IMR-90 (cell line): Measurements from ENCODE around the gene LDLRAD4. TPM values are rescaled to one million over a fixed set of nuclear protein-coding genes. Genes with fewer than 3 reads are reported as not detected.

Source experiments
- ATAC-seq: fragments of 200-7000 bp; cut with Tn5 transposase; 2 replicates; pipeline ENCODE4 v1.9.1; 2020; ENCODE audit warnings: low read depth, mild to moderate bottlenecking, moderate library complexity
- BruUV-seq: library from RNA; stranded (reverse); fragments of 400-500 nt; replicated peaks from 2 replicates; lab custom pipeline; 2021; lab: Mats Ljungman, UMichigan
- CTCF ChIA-PET: fragments of 300-600 bp; formaldehyde crosslinking; extraction: SDS; loops from one replicate; lab custom pipeline; 2021; ENCODE audit warnings: antibody characterized with exemption; lab: Yijun Ruan, JAX
- POLR2A ChIA-PET: fragments of 300-600 bp; sonication (Branson Sonifier 250); formaldehyde crosslinking; loops from one replicate; lab custom pipeline; 2022; ENCODE audit warnings: antibody characterized with exemption; ENCODE audit not compliant: unreplicated experiment; lab: Charles Lee
- DNase-seq: peaks from one replicate; pipeline ENCODE4 v3.0.0; 2013
- H2AFZ ChIP-seq: replicated peaks from 2 replicates; pipeline ENCODE3; 2013; ENCODE audit warnings: low read length, mild to moderate bottlenecking; ENCODE audit not compliant: poor library complexity
- H2AK5ac ChIP-seq: 2 replicates; pipeline ENCODE4 v1.6.1; 2013; ENCODE audit warnings: low read depth, low read length, inconsistent platforms
- H2AK9ac ChIP-seq: replicated peaks from 2 replicates; pipeline ENCODE3; 2013; ENCODE audit warnings: mild to moderate bottlenecking, low read depth, low read length, moderate library complexity; ENCODE audit not compliant: poor library complexity
- H2BK120ac ChIP-seq: 2 replicates; pipeline ENCODE4 v1.6.1; 2013; ENCODE audit warnings: low read depth, low read length, inconsistent platforms
- H2BK15ac ChIP-seq: 3 replicates; pipeline ENCODE4 v1.6.1; 2013; ENCODE audit warnings: low read depth, low read length, inconsistent platforms
- H2BK20ac ChIP-seq: 2 replicates; pipeline ENCODE4 v1.6.1; 2013; ENCODE audit warnings: low read depth, mild to moderate bottlenecking, inconsistent platforms, low read length, moderate library complexity
- H2BK5ac ChIP-seq: 2 replicates; pipeline ENCODE4 v1.6.1; 2013; ENCODE audit warnings: mild to moderate bottlenecking, low read depth, low read length, inconsistent platforms; ENCODE audit not compliant: poor library complexity, severe bottlenecking
- H3K14ac ChIP-seq: replicated peaks from 2 replicates; pipeline ENCODE4 v1.6.1; 2013; ENCODE audit warnings: low read depth, low read length, inconsistent platforms
- H3K18ac ChIP-seq: 2 replicates; pipeline ENCODE4 v1.6.1; 2013; ENCODE audit warnings: low read depth, low read length, control low read depth
- H3K23ac ChIP-seq: 2 replicates; pipeline ENCODE4 v1.6.1; 2013; ENCODE audit warnings: low read depth, low read length, inconsistent platforms
- H3K27ac ChIP-seq: 2 replicates; pipeline ENCODE4 v1.5.1; 2013; ENCODE audit warnings: mild to moderate bottlenecking, control low read depth, low read length; ENCODE audit not compliant: insufficient read depth
- H3K27me3 ChIP-seq: 2 replicates; pipeline ENCODE4 v1.6.1; 2013; ENCODE audit warnings: low read length; ENCODE audit not compliant: control insufficient read depth, insufficient read depth
- H3K36me3 ChIP-seq: 2 replicates; pipeline ENCODE4 v1.6.1; 2013; ENCODE audit warnings: low read length, mixed read lengths; ENCODE audit not compliant: control insufficient read depth, insufficient read depth
- H3K4ac ChIP-seq: 2 replicates; pipeline ENCODE4 v1.6.1; 2013; ENCODE audit warnings: low read depth, low read length, inconsistent platforms
- H3K4me1 ChIP-seq: 2 replicates; pipeline ENCODE4 v1.6.1; 2013; ENCODE audit warnings: low read length, mixed read lengths; ENCODE audit not compliant: control insufficient read depth, insufficient read depth
- H3K4me2 ChIP-seq: 2 replicates; pipeline ENCODE4 v1.6.1; 2013; ENCODE audit warnings: low read depth, mild to moderate bottlenecking, control low read depth, low read length, moderate library complexity
- H3K4me3 ChIP-seq: 2 replicates; pipeline ENCODE4 v1.5.1; 2013; ENCODE audit warnings: low read depth, mild to moderate bottlenecking, control low read depth, low read length, moderate library complexity; ENCODE audit not compliant: insufficient read depth
- H3K56ac ChIP-seq: 2 replicates; pipeline ENCODE4 v1.6.1; 2013; ENCODE audit warnings: low read length, inconsistent platforms; ENCODE audit not compliant: insufficient read depth; ENCODE audit errors: extremely low read depth
- H3K79me1 ChIP-seq, 2 experiments: 2 replicates each; pipeline ENCODE4 v1.6.1; 2013; ENCODE audit warnings: low read length in 2 of 2, inconsistent platforms in 1 of 2, low read depth in 1 of 2
- H3K9ac ChIP-seq: 2 replicates; pipeline ENCODE4 v1.6.1; 2013; ENCODE audit warnings: low read depth, low read length, control low read depth
- H3K9me1 ChIP-seq: 2 replicates; pipeline ENCODE4 v1.6.1; 2013; ENCODE audit warnings: low read length, inconsistent platforms; ENCODE audit not compliant: insufficient read depth
- H3K9me3 ChIP-seq: 2 replicates; pipeline ENCODE4 v1.6.1; 2013; ENCODE audit warnings: low read length; ENCODE audit not compliant: control insufficient read depth, insufficient read depth
- H4K20me1 ChIP-seq: 2 replicates; pipeline ENCODE4 v1.6.1; 2013; ENCODE audit warnings: low read length, inconsistent platforms; ENCODE audit not compliant: insufficient read depth
- H4K5ac ChIP-seq: 2 replicates; pipeline ENCODE4 v1.6.1; 2013; ENCODE audit warnings: mild to moderate bottlenecking, low read depth, low read length, control low read depth
- H4K8ac ChIP-seq, 2 experiments: 2 replicates each; pipeline ENCODE4 v1.6.1; 2013; ENCODE audit warnings: low read depth in 2 of 2, low read length in 2 of 2, control low read depth in 1 of 2, inconsistent platforms in 1 of 2
- H4K91ac ChIP-seq: 2 replicates; pipeline ENCODE4 v1.6.1; 2013; ENCODE audit warnings: low read depth, low read length, inconsistent platforms; ENCODE audit not compliant: insufficient read depth
- BHLHE40 ChIP-seq: fragments of 150-350 bp; IDR thresholded peaks from 2 replicates; pipeline ENCODE4 v1.6.1; 2016; ENCODE audit warnings: mild to moderate bottlenecking, low read depth, low read length
- CEBPB ChIP-seq: IDR thresholded peaks from 2 replicates; pipeline ENCODE4 v1.6.1; 2012; ENCODE audit warnings: low read depth, low read length, improper control_type of control experiment
- CHD1 ChIP-seq: IDR thresholded peaks from 2 replicates; pipeline ENCODE4 v1.6.1; 2012; ENCODE audit warnings: low read depth, low read length, improper control_type of control experiment
- CTCF ChIP-seq: conservative IDR thresholded peaks from 2 replicates; pipeline ENCODE4 v1.5.1; 2012; ENCODE audit warnings: mild to moderate bottlenecking, low read depth, low read length, improper control_type of control experiment
- FOS ChIP-seq: fragments of 150-350 bp; IDR thresholded peaks from 2 replicates; pipeline ENCODE4 v1.6.1; 2016; ENCODE audit warnings: low read depth, low read length
- MAFK ChIP-seq: IDR thresholded peaks from 2 replicates; pipeline ENCODE4 v1.6.1; 2012; ENCODE audit warnings: low read depth, low read length, improper control_type of control experiment
- MXI1 ChIP-seq: IDR thresholded peaks from 2 replicates; pipeline ENCODE4 v1.6.1; 2012; ENCODE audit warnings: low read depth, mild to moderate bottlenecking, low read length, moderate library complexity, borderline replicate concordance
- NFE2L2 ChIP-seq: fragments of 150-350 bp; IDR thresholded peaks from 2 replicates; pipeline ENCODE4 v1.6.1; 2016; ENCODE audit warnings: low read depth, mild to moderate bottlenecking, low read length
- POLR2A ChIP-seq: IDR thresholded peaks from 2 replicates; pipeline ENCODE4 v1.6.1; 2012; ENCODE audit warnings: mild to moderate bottlenecking, low read depth, low read length
- RAD21 ChIP-seq: IDR thresholded peaks from 2 replicates; pipeline ENCODE4 v1.6.1; 2012; ENCODE audit warnings: low read length, improper control_type of control experiment
- RCOR1 ChIP-seq: IDR thresholded peaks from 2 replicates; pipeline ENCODE4 v1.6.1; 2012; ENCODE audit warnings: mild to moderate bottlenecking, low read length, improper control_type of control experiment; ENCODE audit not compliant: insufficient replicate concordance
- RFX5 ChIP-seq: IDR thresholded peaks from 2 replicates; pipeline ENCODE4 v1.8.0; 2012; ENCODE audit warnings: low read depth, mild to moderate bottlenecking, low read length, moderate library complexity
- USF2 ChIP-seq: fragments of 150-350 bp; IDR thresholded peaks from 2 replicates; pipeline ENCODE4 v1.6.1; 2017; ENCODE audit warnings: mild to moderate bottlenecking, antibody characterized with exemption, low read length, low read depth
- WGBS, 2 experiments: methylation state at CpG; one replicate each; pipeline versions ENCODE4 v1.1.5 to v1.1.7; 2013; ENCODE audit warnings: missing lambda C conversion rate in 2 of 2; ENCODE audit not compliant: insufficient read length in 1 of 2; ENCODE audit errors: extremely low coverage in 2 of 2; 5-methylcytosine and 5-hydroxymethylcytosine counted together
- dilution Hi-C: fragments of 300-500 bp; cut with HindIII; formaldehyde crosslinking; loops from one replicate; pipeline ENCODE4 v1.14.3; 2018; ENCODE audit warnings: low sequenced_read_pairs; ENCODE audit not compliant: unreplicated experiment
- in situ Hi-C: fragments of 300-500 bp; cut with MboI; formaldehyde crosslinking; loops from 3 replicates; pipeline ENCODE4 v1.14.3; 2019; ENCODE audit warnings: low sequenced_read_pairs, inconsistent platforms, mixed read lengths
- intact Hi-C: fragments of 100-400 bp; cut with micrococcal nuclease; formaldehyde crosslinking; loops from 2 replicates; pipeline ENCODE4 v1.10.0; 2022
- polyA plus RNA-seq, 3 experiments: library from polyadenylated mRNA; depleted of rRNA; stranded (reverse); fragments of >200 nt; gene quantifications; 2 replicates each; pipeline ENCODE4 v1.2.3, GENCODE V29; 2012; ENCODE audit warnings: low replicate concordance in 1 of 3
- total RNA-seq: library from RNA; depleted of rRNA; stranded (reverse); fragments of >200 nt; gene quantifications from 2 replicates; pipeline ENCODE4 v1.2.3, GENCODE V29; 2012

LDLRAD4 gene
- total and polyA plus RNA-seq, 2 of the 4 experiments (the other 2 are of a cell fraction) = not detected

- TF ChIP-seq FOS (no peak), CHD1 (no peak)
Measured at GRCh38 chr18:13543811-13544732, 325.5 kb downstream of the LDLRAD4 start (continued).

- Histone ChIP-seq H3K4me2 (no peak overlapping the region), H4K5ac (no peak overlapping the region), H2AK5ac (no peak overlapping the region), H3K79me1 (no peaks in the 10 kb centered on the region), H3K36me3 (no peaks in the 10 kb centered on the region), H3K9ac (no peak overlapping the region), H3K4ac (no peak overlapping the region), H3K4me3 (no peak overlapping the region), H2BK5ac (no peak overlapping the region), H2AK9ac (no peak overlapping the region), H3K27ac (no peak overlapping the region), H3K4me1 (no peaks in the 10 kb centered on the region), H4K20me1 (no peaks in the 10 kb centered on the region), H4K91ac (no peak overlapping the region), H3K56ac (no peak overlapping the region), H3K14ac (no peak overlapping the region), H3K23ac (no peak overlapping the region), H3K18ac (no peak overlapping the region), H2BK120ac (no peak overlapping the region), H2AFZ (no peak overlapping the region), H2BK15ac (no peak overlapping the region), H3K27me3 (peaks cover 4% of the 10 kb centered on the region), H3K9me3 (no peaks in the 10 kb centered on the region), H3K9me1 (no peaks in the 10 kb centered on the region), H2BK20ac (no peak overlapping the region), H4K8ac (no peak overlapping the region)
- in situ Hi-C loops (no loop called here), intact Hi-C loops (no loop called here), dilution Hi-C loops (no loop called here)
- no CpG with 5 or more reads among the region's 8 CpGs for WGBS, 2 experiments
- CTCF ChIA-PET = interaction anchor here (1.1 kb wide), 1 partner anchor 30 kb away, joined by 3 read pairs; no protein-coding TSS in a partner anchor
- no TSS peak for BruUV-seq
- no peak for DNase-seq
- POLR2A ChIA-PET = no interaction called here
- ATAC-seq = no peak
- no peak for TF ChIP-seq NFE2L2
- TF ChIP-seq MAFK = no peak
- TF ChIP-seq BHLHE40 = no peak
- no peak for TF ChIP-seq POLR2A
- no peak for TF ChIP-seq USF2
- TF ChIP-seq RCOR1 = no peak
- TF ChIP-seq CHD1 = no peak
- no peak for TF ChIP-seq CTCF
- TF ChIP-seq CEBPB = no peak
- no peak for TF ChIP-seq MXI1
- no peak for TF ChIP-seq FOS
- TF ChIP-seq RAD21 = no peak
- no peak for TF ChIP-seq RFX5
Measured at GRCh38 chr18:13544953-13545352, 326.4 kb downstream of the LDLRAD4 start.
